Measurements from ENCODE around the gene MAN1C1.

Gene MAN1C1

DNA sequence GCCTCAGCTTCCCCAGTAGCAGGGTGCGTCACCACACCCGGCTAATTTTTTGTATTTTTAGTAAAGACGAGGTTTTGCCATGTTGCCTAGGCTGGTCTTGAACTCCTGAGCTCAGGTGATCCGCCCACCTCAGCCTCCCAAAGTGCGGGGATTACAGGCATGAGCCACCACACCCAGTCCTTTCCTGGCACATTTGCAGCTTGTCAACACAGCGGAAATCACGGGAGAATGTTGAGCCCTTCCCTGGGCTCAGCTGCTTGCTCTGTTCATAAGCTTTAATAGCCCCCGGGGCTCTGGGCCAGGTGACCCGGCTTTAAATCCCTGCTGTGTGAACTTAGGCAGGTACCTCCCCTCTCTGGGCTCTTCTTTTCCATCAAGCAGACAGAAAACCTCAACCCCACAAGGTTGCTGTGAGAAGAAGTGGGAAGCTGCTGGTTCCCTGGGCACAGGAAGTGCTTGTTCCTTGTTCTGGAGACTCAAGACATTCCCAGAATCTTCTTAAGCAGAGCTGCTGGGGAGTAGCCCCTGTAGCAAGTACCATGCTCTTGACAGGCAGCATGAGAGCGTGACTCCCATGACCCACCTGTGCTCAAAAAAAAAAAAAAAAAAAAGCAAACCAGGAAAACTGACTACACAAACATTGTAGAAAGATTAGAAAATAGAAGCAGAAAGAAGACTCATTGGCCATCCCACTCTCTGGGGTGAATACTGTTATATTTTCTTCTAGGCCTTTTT lies 168.9 kb downstream of the MAN1C1 start:
- DNase-seq (ENCODE audit: low read depth): no peak
- TF ChIP-seq, protein P1, sequence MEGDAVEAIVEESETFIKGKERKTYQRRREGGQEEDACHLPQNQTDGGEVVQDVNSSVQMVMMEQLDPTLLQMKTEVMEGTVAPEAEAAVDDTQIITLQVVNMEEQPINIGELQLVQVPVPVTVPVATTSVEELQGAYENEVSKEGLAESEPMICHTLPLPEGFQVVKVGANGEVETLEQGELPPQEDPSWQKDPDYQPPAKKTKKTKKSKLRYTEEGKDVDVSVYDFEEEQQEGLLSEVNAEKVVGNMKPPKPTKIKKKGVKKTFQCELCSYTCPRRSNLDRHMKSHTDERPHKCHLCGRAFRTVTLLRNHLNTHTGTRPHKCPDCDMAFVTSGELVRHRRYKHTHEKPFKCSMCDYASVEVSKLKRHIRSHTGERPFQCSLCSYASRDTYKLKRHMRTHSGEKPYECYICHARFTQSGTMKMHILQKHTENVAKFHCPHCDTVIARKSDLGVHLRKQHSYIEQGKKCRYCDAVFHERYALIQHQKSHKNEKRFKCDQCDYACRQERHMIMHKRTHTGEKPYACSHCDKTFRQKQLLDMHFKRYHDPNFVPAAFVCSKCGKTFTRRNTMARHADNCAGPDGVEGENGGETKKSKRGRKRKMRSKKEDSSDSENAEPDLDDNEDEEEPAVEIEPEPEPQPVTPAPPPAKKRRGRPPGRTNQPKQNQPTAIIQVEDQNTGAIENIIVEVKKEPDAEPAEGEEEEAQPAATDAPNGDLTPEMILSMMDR (conservative IDR thresholded peaks at IDR 0.05; ENCODE audit: low read depth, low read length): no peak
- no peak overlapping the region for H3K4me3 ChIP-seq (ENCODE audit: low read depth, low read length)

- no peak overlapping the region for H3K4me3 ChIP-seq (ENCODE audit: low read depth, low read length)
- peak; percentile 55 for DNase-seq (ENCODE audit: low read depth)
- TF ChIP-seq, protein P1 (conservative IDR thresholded peaks at IDR 0.05; ENCODE audit: low read depth, low read length): no peak
Observed at GRCh38 chr1:25786887-25787759, 170.5 kb downstream of the MAN1C1 start.

DNA sequence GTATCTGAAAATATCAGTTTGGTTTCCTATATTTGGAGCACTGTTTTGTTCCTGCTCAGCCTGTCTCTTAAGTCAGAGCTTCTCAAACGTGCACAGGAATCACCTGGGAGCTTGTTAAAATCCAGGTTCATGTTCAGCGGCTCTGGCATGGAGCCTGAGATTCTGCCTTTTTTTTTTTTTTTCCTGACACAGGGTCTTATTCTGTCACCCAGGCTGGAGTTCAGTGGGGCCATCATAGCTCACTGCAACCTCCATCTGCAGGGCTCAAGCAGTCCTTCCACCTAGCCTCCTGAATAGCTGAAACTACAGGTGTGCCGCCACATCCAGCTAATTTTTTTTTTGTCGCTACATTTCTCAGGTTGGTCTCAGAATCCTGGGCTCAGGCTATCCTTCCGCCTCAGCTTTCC lies 171.2 kb downstream of the MAN1C1 start:
- no peak for DNase-seq (ENCODE audit: low read depth)
- H3K4me3 ChIP-seq (ENCODE audit: low read depth, low read length): no peak overlapping the region
- TF ChIP-seq, protein P1 (conservative IDR thresholded peaks at IDR 0.05; ENCODE audit: low read depth, low read length): no peak

GRCh38 chr1:25790472-25790871 lies 173.9 kb downstream of the MAN1C1 start:
- TF ChIP-seq, protein P1 (conservative IDR thresholded peaks at IDR 0.05; ENCODE audit: low read depth, low read length): no peak
- no peak for DNase-seq (ENCODE audit: low read depth)
- H3K4me3 ChIP-seq (ENCODE audit: low read depth, low read length): no peak overlapping the region

DNA sequence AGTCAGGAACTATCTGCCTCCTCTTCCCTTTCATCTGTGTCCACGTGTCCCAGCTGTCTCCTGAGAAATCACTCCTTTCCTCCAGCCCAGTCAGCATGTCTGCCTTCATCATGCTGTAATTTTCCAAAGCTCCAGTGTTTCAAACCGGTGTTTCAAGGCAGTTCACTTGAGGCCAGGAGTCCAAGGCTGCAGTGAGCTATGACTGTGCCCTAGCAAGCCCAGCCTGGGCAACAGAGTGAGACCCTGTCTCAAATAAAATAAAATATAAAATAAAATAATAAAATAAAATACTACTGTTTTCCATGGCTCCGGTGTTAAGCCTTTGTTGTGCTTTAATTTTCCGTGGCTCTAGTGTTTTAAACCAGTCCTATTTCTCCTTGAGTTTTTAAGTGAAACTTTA lies 175.5 kb downstream of the MAN1C1 start:
- TF ChIP-seq, protein P1 (conservative IDR thresholded peaks at IDR 0.05; ENCODE audit: low read depth, low read length): no peak
- no peak for DNase-seq (ENCODE audit: low read depth)
- H3K4me3 ChIP-seq (ENCODE audit: low read depth, low read length): no peak overlapping the region

GRCh38 chr1:25793585-25794170 lies 177.1 kb downstream of the MAN1C1 start:
- H3K4me3 ChIP-seq (ENCODE audit: low read depth, low read length): no peak overlapping the region
- DNase-seq (ENCODE audit: low read depth): peak; percentile 26
- TF ChIP-seq, protein P1 (conservative IDR thresholded peaks at IDR 0.05; ENCODE audit: low read depth, low read length): no peak

All from choroid plexus epithelial cell (primary cell).